HepG2 (cell line): ENCODE measurements around the gene GPS2. TPM values are rescaled to one million over a fixed set of nuclear protein-coding genes. Genes with fewer than 3 reads are reported as not detected.

Source experiments
- ARHGAP35 ChIP-seq: sonication (generic); formaldehyde crosslinking; IDR thresholded peaks from 2 replicates; pipeline ENCODE4 v1.9.0; 2022; ENCODE audit warnings: mild to moderate bottlenecking, inconsistent platforms, moderate library complexity, missing genetic modification reagents, borderline replicate concordance
- DZIP1 ChIP-seq: sonication (generic); formaldehyde crosslinking; IDR thresholded peaks from 2 replicates; pipeline ENCODE4 v1.5.0; 2020; ENCODE audit warnings: mild to moderate bottlenecking, missing genetic modification reagents
- FOXK1 ChIP-seq: sonication (generic); formaldehyde crosslinking; IDR thresholded peaks from 2 replicates; pipeline ENCODE4 v1.4.0; 2020; ENCODE audit warnings: low read depth, missing genetic modification reagents, borderline replicate concordance
- FOXP4 ChIP-seq: sonication (generic); formaldehyde crosslinking; IDR thresholded peaks from 2 replicates; pipeline ENCODE4 v1.4.0; 2020; ENCODE audit warnings: missing genetic modification reagents
- GMEB2 ChIP-seq: IDR thresholded peaks from 2 replicates; pipeline ENCODE4 v1.6.1; 2016; ENCODE audit warnings: missing biosample characterization, missing genetic modification reagents, low read depth
- HMG20A ChIP-seq: IDR thresholded peaks from 2 replicates; pipeline ENCODE4 v1.6.1; 2016; ENCODE audit warnings: borderline replicate concordance
- KMT2A ChIP-seq: sonication (generic); formaldehyde crosslinking; IDR thresholded peaks from 2 replicates; pipeline ENCODE4 v1.4.0; 2020; ENCODE audit warnings: missing genetic modification reagents
- KMT2B ChIP-seq: IDR thresholded peaks from 2 replicates; pipeline ENCODE4 v1.6.1; 2016; ENCODE audit warnings: missing genetic modification reagents, missing compliant biosample characterization
- NCOA1 ChIP-seq: sonication (generic); formaldehyde crosslinking; IDR thresholded peaks from 2 replicates; pipeline ENCODE4 v1.9.0; 2021; ENCODE audit warnings: missing genetic modification reagents
- NFKBIZ ChIP-seq: IDR thresholded peaks from 2 replicates; pipeline ENCODE4 v1.6.1; 2018; ENCODE audit warnings: missing genetic modification reagents, missing compliant biosample characterization
- ZBTB2 ChIP-seq: sonication (generic); formaldehyde crosslinking; IDR thresholded peaks from 2 replicates; pipeline ENCODE4 v1.8.0; 2022; ENCODE audit warnings: low read depth, missing genetic modification reagents
- ZBTB26 ChIP-seq: IDR thresholded peaks from 2 replicates; pipeline ENCODE4 v1.6.1; 2016; ENCODE audit warnings: missing compliant biosample characterization, missing genetic modification reagents, borderline replicate concordance
- ZNF263 ChIP-seq: sonication (generic); formaldehyde crosslinking; IDR thresholded peaks from 2 replicates; pipeline ENCODE4 v1.4.0; 2020; ENCODE audit warnings: missing genetic modification reagents
- ZNF281 ChIP-seq: sonication (generic); formaldehyde crosslinking; IDR thresholded peaks from 2 replicates; pipeline ENCODE4 v1.4.0; 2020; ENCODE audit warnings: missing genetic modification reagents, borderline replicate concordance
- ZNF557 ChIP-seq: sonication (generic); formaldehyde crosslinking; IDR thresholded peaks from 2 replicates; pipeline ENCODE4 v1.4.0; 2020; ENCODE audit warnings: missing genetic modification reagents
- ZNF83 ChIP-seq: sonication (generic); formaldehyde crosslinking; IDR thresholded peaks from 2 replicates; pipeline ENCODE4 v1.4.0; 2020; ENCODE audit warnings: missing genetic modification reagents, mild to moderate bottlenecking, borderline replicate concordance
- polyA plus RNA-seq, 8 experiments: library from polyadenylated mRNA; depleted of rRNA in 3 of 8; stranded (reverse) in 7 of 8; unstranded in 1 of 8; fragments of >200 nt; fragmentation: Illumina TruSeq in 4 of 8; extraction: Trizol in 4 of 8; gene quantifications; 2 replicates each; pipeline versions ENCODE4 v1.2.1 to v1.2.3, GENCODE V29; 2011 to 2016; ENCODE audit warnings: low read depth in 4 of 8, missing spikeins in 1 of 8, mixed read lengths in 1 of 8; ENCODE audit not compliant: insufficient read depth in 1 of 8
- total RNA-seq, 5 experiments: library from RNA; depleted of rRNA; stranded (reverse); fragments of >200 nt; fragmentation: Illumina TruSeq; extraction: Trizol; gene quantifications; 2 replicates each; pipeline ENCODE4 v1.2.3, GENCODE V29; 2016; ENCODE audit warnings: low read depth in 1 of 5

GPS2 gene
- total and polyA plus RNA-seq, 2 of the 13 experiments (the other 11 are each of a cell fraction or from before 2014, with no cell fraction given) = 58.0 to 59.4 TPM

- TF ChIP-seq ZNF281 (CRISPR knock-in tag) (no peak), ZBTB2 (CRISPR knock-in tag) (peak; percentile 55; the same call in 1 of the 2 replicates), DZIP1 (CRISPR knock-in tag) (no peak), GMEB2 (CRISPR knock-in tag) (no peak; the same call in 1 of the 2 replicates), NFKBIZ (CRISPR knock-in tag) (no peak), ZNF83 (CRISPR knock-in tag) (no peak), KMT2A (CRISPR knock-in tag) (no peak), FOXK1 (CRISPR knock-in tag) (no peak), FOXP4 (CRISPR knock-in tag) (peak; percentile 37), ZBTB26 (CRISPR knock-in tag) (no peak), KMT2B (CRISPR knock-in tag) (no peak), HMG20A (CRISPR knock-in tag) (no peak), ZNF263 (CRISPR knock-in tag) (no peak), ZNF557 (CRISPR knock-in tag) (no peak), NCOA1 (CRISPR knock-in tag) (no peak), ARHGAP35 (CRISPR knock-in tag) (no peak)
Measured at GRCh38 chr17:7306911-7307685, 8.1 kb downstream of the GPS2 start, which contains the start of gene EIF5A (continued).
